Caco-2 (cell line): ENCODE results near the gene ATP8B4. TPM values are rescaled to one million over a fixed set of nuclear protein-coding genes. Genes with fewer than 3 reads are reported as not detected.

ENCODE experiments used
- BruUV-seq: library from RNA; stranded (reverse); fragments of 400-500 nt; replicated peaks from 2 replicates; lab custom pipeline; 2021; lab: Mats Ljungman, UMichigan
- CTCF ChIA-PET: fragments of 300-600 bp; sonication (Branson Sonifier 250); formaldehyde crosslinking; loops from one replicate; lab custom pipeline; 2022; ENCODE audit warnings: antibody characterized with exemption; lab: Charles Lee
- POLR2A ChIA-PET: fragments of 300-600 bp; sonication (Branson Sonifier 250); formaldehyde crosslinking; loops from one replicate; lab custom pipeline; 2022; ENCODE audit warnings: antibody characterized with exemption; lab: Charles Lee
- DNase-seq, 2 experiments: peaks; one replicate each; pipeline versions ENCODE4 v3.0.0 to v3.0.0-alpha.2; 2020 to 2022
- H3K27me3 ChIP-seq: replicated peaks from 2 replicates; pipeline ENCODE4 v1.6.0; 2011; ENCODE audit warnings: low read length; ENCODE audit not compliant: control insufficient read depth, insufficient read depth
- H3K36me3 ChIP-seq: 2 replicates; pipeline ENCODE4 v1.5.1; 2011; ENCODE audit warnings: low read length; ENCODE audit not compliant: control insufficient read depth, insufficient read depth
- H3K4me1 ChIP-seq: fragments of 250-450 bp; sonication (Bioruptor Pico); 2 replicates; pipeline ENCODE4 v1.5.1; 2020; ENCODE audit warnings: mild to moderate bottlenecking
- H3K4me3 ChIP-seq: 2 replicates; pipeline ENCODE4 v1.5.1; 2011; ENCODE audit warnings: low read depth, mild to moderate bottlenecking, control low read depth, low read length
- H3K9me3 ChIP-seq: fragments of 250-450 bp; sonication (Bioruptor Pico); 2 replicates; pipeline ENCODE4 v1.5.1; 2020; ENCODE audit warnings: mild to moderate bottlenecking, moderate library complexity
- H3K27ac Mint-ChIP-seq: one replicate; pipeline ENCODE4 v1.8.0; 2022; ENCODE audit warnings: mixed read lengths; ENCODE audit not compliant: unreplicated experiment
- H3K27me3 Mint-ChIP-seq: one replicate; pipeline ENCODE4 v1.8.0; 2022; ENCODE audit warnings: mixed read lengths; ENCODE audit not compliant: insufficient read depth, unreplicated experiment
- H3K36me3 Mint-ChIP-seq: one replicate; pipeline ENCODE4 v1.8.0; 2022; ENCODE audit warnings: mild to moderate bottlenecking, mixed read lengths; ENCODE audit not compliant: insufficient read depth, unreplicated experiment
- H3K4me1 Mint-ChIP-seq: one replicate; pipeline ENCODE4 v1.8.0; 2022; ENCODE audit warnings: low read depth, mixed read lengths; ENCODE audit not compliant: unreplicated experiment
- H3K4me3 Mint-ChIP-seq: one replicate; pipeline ENCODE4 v1.8.0; 2022; ENCODE audit warnings: mild to moderate bottlenecking, moderate library complexity, mixed read lengths; ENCODE audit not compliant: unreplicated experiment
- H3K9me3 Mint-ChIP-seq: one replicate; pipeline ENCODE4 v1.8.0; 2022; ENCODE audit warnings: mixed read lengths; ENCODE audit not compliant: unreplicated experiment
- CTCF ChIP-seq, 2 experiments: fragments of 200-600 bp in 1 of 2; IDR thresholded peaks; 1 replicate in 1 of 2; 2 replicates in 1 of 2; pipeline versions ENCODE4 v1.5.1 to v1.8.0; 2011 to 2022; ENCODE audit warnings: antibody characterized with exemption in 1 of 2, control low read depth in 1 of 2, inconsistent platforms in 1 of 2, low read depth in 1 of 2, low read length in 1 of 2, mild to moderate bottlenecking in 1 of 2, moderate library complexity in 1 of 2; ENCODE audit not compliant: insufficient read depth in 1 of 2, severe bottlenecking in 1 of 2, unreplicated experiment in 1 of 2
- intact Hi-C: fragments of 100-400 bp; cut with micrococcal nuclease; formaldehyde crosslinking; loops from one replicate; pipeline ENCODE4 v1.10.0; 2022; ENCODE audit not compliant: unreplicated experiment
- total RNA-seq: library from RNA; stranded (reverse); gene quantifications from 2 replicates; pipeline ENCODE4 v1.2.3, GENCODE V29; 2022

Gene ATP8B4
- total RNA-seq, 1 experiment from 2014 or later = 0.57 TPM

GRCh38 chr15:49864251-49864650 lies 254.8 kb downstream of the ATP8B4 start:
- intact Hi-C loops = no loop called here
- peaks cover 15% of the 10 kb centered on the region for H3K27me3 Mint-ChIP-seq
- Histone ChIP-seq H3K27me3 (peaks cover 1% of the 10 kb centered on the region; the same call in 1 of the 2 replicates), H3K4me1 (peaks cover 7% of the 10 kb centered on the region; the same call in 1 of the 2 replicates), H3K9me3 (no peaks in the 10 kb centered on the region), H3K36me3 (no peaks in the 10 kb centered on the region), H3K4me3 (no peak overlapping the region)
- no peaks in the 10 kb centered on the region for H3K9me3 Mint-ChIP-seq
- H3K4me1 Mint-ChIP-seq = peaks cover 8% of the 10 kb centered on the region
- H3K36me3 Mint-ChIP-seq = no peaks in the 10 kb centered on the region
- POLR2A ChIA-PET = no interaction called here
- CTCF ChIA-PET = no interaction called here
- DNase-seq = no peak
- no TSS peak for BruUV-seq
- no peak overlapping the region for H3K27ac Mint-ChIP-seq
- no peak overlapping the region for H3K4me3 Mint-ChIP-seq
- no peak for TF ChIP-seq CTCF (IDR thresholded peaks at IDR 0.05; ENCODE audit: insufficient read depth in 1 of 2, low read depth in 1 of 2, low read length in 1 of 2, severe bottlenecking in 1 of 2, unreplicated experiment in 1 of 2)

- no TSS peak for BruUV-seq
Observed at GRCh38 chr15:49863431-49864224, 255.4 kb downstream of the ATP8B4 start.

GRCh38 chr15:49860101-49860500 lies 258.9 kb downstream of the ATP8B4 start:
- Mint-ChIP-seq H3K4me1 (no peaks in the 10 kb centered on the region), H3K9me3 (no peaks in the 10 kb centered on the region), H3K4me3 (no peak overlapping the region), H3K36me3 (no peaks in the 10 kb centered on the region), H3K27ac (no peak overlapping the region), H3K27me3 (peaks cover 7% of the 10 kb centered on the region)
- no peak for DNase-seq
- intact Hi-C loops = no loop called here
- Histone ChIP-seq H3K36me3 (no peaks in the 10 kb centered on the region), H3K9me3 (no peaks in the 10 kb centered on the region), H3K4me3 (no peak overlapping the region), H3K27me3 (no peaks in the 10 kb centered on the region), H3K4me1 (no peaks in the 10 kb centered on the region)
- BruUV-seq = no TSS peak
- TF ChIP-seq CTCF (IDR thresholded peaks at IDR 0.05; ENCODE audit: insufficient read depth in 1 of 2, low read depth in 1 of 2, low read length in 1 of 2, severe bottlenecking in 1 of 2, unreplicated experiment in 1 of 2) = no peak
- ChIA-PET POLR2A (no interaction called here), CTCF (no interaction called here)

More at GRCh38 chr15:49863431-49864224, 255.4 kb downstream of the ATP8B4 start:
- Histone ChIP-seq H3K9me3 (no peaks in the 10 kb centered on the region), H3K4me1 (peaks cover 7% of the 10 kb centered on the region; the same call in 1 of the 2 replicates), H3K36me3 (no peaks in the 10 kb centered on the region), H3K27me3 (peaks cover 1% of the 10 kb centered on the region; the same call in 1 of the 2 replicates), H3K4me3 (no peak overlapping the region)
- no peak for DNase-seq
- Mint-ChIP-seq H3K9me3 (no peaks in the 10 kb centered on the region), H3K27ac (no peak overlapping the region), H3K27me3 (peaks cover 15% of the 10 kb centered on the region), H3K36me3 (no peaks in the 10 kb centered on the region), H3K4me3 (no peak overlapping the region), H3K4me1 (peaks cover 8% of the 10 kb centered on the region)
- intact Hi-C loops = no loop called here
- ChIA-PET POLR2A (no interaction called here), CTCF (no interaction called here)
- no peak for TF ChIP-seq CTCF (IDR thresholded peaks at IDR 0.05; ENCODE audit: insufficient read depth in 1 of 2, low read depth in 1 of 2, low read length in 1 of 2, severe bottlenecking in 1 of 2, unreplicated experiment in 1 of 2)
